ENCODE data around the gene ZBBX.
"Not testable (repeated sequence)": the region's sequence is repeated elsewhere in the genome, so short reads cannot be mapped to it uniquely, and the experiment has no call there.

The ZBBX gene, protein sequence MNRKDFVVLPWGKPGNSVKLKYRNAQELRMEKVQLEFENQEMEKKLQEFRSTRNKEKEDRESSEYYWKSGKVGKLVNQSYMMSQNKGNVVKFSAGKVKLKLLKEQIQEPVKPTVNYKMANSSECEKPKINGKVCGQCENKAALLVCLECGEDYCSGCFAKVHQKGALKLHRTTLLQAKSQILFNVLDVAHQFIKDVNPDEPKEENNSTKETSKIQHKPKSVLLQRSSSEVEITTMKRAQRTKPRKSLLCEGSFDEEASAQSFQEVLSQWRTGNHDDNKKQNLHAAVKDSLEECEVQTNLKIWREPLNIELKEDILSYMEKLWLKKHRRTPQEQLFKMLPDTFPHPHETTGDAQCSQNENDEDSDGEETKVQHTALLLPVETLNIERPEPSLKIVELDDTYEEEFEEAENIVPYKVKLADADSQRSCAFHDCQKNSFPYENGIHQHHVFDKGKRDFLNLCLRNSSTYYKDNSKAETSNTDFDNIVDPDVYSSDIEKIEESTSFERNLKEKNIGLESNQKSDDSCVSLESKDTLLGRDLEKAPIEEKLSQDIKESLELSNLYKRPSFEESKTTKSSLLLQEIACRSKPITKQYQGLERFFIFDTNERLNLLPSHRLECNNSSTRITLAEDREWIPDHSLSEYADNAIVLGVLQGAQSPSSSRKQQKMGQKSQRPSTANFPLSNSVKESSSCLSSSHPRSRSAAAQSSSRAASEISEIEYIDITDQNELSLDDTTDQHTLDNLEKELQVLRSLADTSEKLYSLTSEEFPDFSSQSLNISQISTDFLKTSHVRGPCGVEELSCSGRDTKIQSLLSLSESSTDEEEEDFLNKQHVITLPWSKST

DNA sequence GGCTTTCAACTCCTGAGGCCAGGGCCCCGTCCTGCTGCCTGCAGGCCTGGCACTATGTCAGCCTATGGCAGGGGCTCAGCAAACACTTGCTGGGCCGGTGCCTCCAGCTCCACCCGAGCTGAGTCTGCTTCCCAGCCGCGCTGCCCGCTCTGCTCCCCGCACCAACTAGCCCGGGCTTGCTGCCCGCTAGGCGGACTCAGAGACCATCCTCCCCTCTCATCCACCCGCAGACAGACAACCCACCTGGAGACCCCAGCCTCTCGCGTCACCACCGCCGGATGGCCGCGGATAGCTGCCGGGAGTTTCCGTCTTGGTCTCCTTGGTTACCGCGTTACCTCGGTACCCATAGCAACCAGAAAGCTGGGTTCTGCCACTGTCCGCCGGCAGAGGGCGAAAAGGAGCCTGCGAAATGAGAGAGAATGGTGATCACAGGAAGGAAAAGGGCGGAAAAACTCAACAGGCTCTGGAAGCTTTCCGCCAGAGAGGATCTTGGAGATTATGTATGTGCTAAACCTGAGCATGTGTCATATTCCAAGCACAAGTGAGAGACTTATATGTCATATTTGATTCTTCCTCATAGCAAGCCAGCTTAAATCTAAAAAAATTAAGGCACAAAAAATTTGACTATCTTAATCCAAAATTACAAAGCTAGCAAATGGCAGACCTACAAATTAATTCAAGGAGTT lies at the start of gene ZBBX:
Gene ZBBX, minus strand, starts transcription at position 294 of the 686 bp plus-strand sequence. CDS start 7,396 bp downstream, outside the sequence.
- DNase-seq, result peak; percentile 93

DNA sequence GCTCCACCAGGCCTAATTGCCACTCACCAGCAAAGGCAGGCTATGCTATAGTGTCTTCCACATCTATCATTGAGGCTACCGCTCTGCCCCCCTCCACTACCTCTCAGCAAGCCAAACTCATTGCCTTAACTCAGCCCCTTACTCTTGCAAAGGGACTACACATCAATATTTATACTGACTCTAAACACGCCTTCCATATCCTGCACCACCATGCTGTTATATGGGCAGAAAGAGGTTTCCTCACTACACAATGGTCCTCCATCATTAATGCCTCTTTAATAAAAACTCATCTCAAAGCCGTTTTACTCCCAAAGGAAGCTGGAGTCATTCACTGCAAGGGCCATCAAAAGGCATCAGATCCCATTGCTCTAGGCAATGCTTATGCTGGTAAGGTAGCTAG lies 46.9 kb upstream of the ZBBX start:
- DNase-seq, result not testable (repeated sequence)

GRCh38 chr3:167422396-167422795 lies 42.3 kb upstream of the ZBBX start:
- not testable (repeated sequence) for DNase-seq

DNA sequence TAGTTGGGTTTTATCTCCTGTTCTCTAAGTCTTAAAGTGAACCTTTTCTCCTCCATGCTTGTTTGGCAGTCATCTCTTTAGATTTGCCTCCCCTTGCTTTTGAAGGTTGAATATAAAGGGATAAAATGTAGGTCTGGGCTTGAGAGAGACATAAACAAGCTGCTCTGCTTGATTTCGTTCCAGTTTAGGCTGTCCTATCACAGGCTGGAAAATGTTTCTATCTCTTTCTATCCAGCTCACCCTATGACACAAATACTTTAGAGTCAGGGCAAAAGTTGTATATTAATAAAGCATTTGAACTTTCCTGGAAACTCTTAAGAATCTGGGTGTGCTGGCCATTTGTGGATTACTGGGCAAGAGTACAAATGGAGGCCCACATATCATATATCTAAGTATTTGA lies 29.5 kb upstream of the ZBBX start:
- no peak for DNase-seq

GRCh38 chr3:167406876-167407492 lies 26.9 kb upstream of the ZBBX start:
- peak; percentile 68 for DNase-seq

GRCh38 chr3:167397826-167398225 lies 17.7 kb upstream of the ZBBX start:
- DNase-seq, result no peak

DNA sequence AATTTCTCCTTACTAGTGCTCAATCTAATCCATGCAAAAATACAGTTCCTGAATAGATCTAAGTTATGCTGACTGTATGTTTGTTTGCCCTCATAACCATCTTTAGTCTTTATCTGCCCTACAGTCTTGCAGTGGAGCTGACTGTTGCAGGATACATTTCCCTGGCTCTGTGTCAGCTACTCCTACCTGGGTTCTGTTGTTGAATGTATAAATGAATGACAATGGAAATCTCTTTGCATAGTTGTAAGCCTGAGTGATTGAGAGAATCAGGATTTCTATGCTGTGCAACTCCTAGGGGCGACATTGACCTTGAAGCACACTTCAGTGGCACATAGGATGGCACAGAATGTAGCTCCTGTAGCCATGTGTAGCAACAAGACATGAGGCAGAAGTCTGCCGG lies 16.0 kb upstream of the ZBBX start:
- DNase-seq, result no peak

GRCh38 chr3:167394003-167394402 lies 13.9 kb upstream of the ZBBX start:
- no peak for DNase-seq

DNA sequence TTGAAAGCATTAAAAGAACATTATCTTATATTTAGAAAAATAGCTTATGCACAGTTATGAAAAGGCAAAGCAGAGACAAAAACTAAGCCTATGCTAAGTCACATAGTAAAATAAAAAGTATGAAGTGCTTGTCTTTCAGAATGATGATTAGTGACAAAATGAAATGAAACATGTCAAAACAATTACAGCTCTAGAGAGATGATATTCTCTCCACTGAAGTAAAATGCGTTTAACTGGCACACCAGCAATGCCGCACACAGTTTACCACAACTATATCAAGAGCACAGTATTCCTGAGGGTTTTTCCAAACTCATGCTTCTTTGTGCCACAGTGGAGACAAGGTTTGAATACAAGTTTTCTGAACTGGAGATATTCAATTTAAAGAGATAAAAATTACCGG lies 2.1 kb upstream of the ZBBX start:
- no peak for DNase-seq

DNA sequence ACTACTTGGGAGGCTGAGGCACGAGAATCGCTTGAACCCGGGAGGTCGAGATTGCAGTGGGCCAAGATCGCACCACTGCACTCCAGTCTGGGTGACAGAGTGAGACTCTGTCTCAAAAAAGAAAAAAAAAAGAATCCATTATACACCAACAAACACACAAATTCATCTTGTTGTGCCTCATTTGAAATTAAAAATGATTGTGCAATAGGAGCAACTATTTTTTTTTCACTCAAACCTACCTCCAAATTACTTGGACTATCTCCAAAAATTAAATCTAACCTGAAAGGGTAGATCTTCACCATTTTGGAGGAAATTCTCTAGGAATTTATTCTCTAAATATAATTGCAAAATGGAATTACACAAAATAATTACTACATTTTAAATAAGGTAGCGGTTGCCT lies 4.6 kb downstream of the ZBBX start:
- DNase-seq, result no peak

GRCh38 chr3:167372138-167372537 lies 8.0 kb downstream of the ZBBX start:
- no peak for DNase-seq

DNA sequence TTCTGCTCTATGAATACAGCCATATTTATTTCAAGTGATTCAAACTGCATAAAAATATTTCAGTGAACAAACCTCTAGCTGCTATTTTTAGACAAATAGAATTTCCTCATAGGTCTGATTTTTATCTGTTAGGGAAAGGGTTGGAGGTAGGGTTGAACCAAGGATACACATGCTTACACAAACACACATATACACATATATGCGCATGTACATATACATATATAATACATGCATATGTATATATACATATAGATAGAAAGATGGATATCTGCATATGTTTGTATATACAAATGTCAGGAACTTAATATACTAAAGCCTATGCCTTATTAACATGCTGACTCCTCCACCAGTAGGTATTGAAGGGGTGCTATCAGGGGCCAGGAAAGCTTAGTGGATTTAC lies 18.1 kb downstream of the ZBBX start:
- DNase-seq, result no peak

DNA sequence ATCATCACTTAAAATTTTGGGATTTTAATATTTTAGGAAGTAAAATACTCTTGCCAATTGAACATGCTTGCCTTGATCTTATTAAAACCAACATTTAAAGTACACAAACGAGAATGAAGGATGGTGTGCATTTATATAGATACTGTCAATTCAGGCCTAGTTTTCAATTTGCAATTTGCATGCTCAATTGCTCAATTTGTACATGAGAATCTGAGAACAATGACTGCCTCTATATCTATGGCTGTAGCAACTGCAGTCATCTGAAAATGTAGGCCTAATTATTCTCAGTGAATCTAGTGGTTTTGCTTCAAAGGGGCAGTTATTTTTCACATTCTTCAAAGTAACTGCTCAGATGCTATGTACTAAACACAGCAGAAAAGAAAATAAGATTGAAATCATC lies 18.8 kb downstream of the ZBBX start:
- no peak for DNase-seq

DNA sequence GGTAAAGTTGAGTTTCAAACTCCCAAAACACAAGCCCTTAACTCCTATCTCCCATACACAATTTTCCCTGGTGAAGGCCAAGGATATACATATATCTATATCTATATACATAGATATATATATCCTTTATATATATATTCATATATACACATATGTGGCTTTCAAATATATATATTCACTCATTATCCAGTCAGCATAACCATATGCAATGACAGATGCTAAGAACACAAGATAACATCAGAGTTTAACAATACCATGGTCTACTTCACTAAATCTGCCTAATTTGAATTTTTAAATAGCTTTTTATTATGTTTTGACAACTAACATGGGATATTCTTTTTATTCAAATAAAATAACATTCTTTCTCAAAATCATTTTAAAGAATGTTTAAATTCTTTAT lies 24.7 kb downstream of the ZBBX start:
- DNase-seq, result no peak

DNA sequence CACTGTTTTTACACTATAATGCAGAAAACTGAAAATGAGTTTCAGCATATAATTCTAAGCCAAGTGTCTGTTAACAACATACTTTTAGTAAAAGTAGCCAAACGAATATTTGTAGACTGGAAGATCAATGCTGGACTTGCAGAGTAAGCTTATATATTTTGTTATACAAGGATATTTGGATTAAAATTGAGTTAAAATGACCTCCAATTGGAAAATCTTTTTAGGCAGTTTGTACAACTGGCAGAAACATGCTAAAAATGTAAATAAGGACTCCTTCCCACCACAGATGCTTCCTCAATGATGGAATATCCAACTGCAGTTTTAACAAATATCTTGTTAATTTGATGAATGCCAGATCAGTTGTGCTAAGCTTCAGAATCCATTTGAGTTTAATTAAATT lies 25.3 kb downstream of the ZBBX start:
- no peak for DNase-seq

GRCh38 chr3:167350245-167350862 lies 29.7 kb downstream of the ZBBX start:
- no peak for DNase-seq

GRCh38 chr3:167346171-167346570 lies 33.9 kb downstream of the ZBBX start:
- DNase-seq, result no peak

GRCh38 chr3:167330993-167331785 lies 48.9 kb downstream of the ZBBX start:
- DNase-seq, result no peak

GRCh38 chr3:167323572-167323971 lies 56.5 kb downstream of the ZBBX start:
- no peak for DNase-seq

DNA sequence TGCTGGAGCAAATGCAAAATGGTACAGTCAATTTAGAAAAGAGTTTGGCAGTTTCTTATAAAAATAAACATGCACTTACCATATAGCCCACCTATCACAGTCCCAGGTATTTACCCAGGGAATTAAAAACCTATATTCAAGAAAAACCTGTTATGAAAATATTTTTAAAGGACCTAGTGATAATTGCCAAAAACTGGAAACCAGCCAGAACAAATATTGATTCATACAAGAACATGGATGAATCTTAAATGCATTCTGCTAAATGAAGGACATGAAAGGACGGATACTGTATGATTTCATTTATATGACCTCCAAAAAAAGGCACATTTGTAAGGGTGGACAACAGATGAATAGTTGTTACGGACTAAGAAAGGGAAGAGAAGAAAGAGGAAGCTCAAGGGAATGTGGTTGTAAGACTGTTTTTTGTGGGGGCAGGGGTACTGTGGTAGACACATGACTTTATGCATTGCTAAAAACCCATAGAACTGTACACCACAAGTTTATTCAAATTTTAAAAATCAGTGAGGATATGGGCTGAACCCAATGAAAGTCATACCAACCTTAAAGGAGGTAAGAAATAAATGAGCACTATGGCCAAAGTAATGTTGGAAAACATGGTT lies 61.0 kb downstream of the ZBBX start:
- no peak for DNase-seq

DNA sequence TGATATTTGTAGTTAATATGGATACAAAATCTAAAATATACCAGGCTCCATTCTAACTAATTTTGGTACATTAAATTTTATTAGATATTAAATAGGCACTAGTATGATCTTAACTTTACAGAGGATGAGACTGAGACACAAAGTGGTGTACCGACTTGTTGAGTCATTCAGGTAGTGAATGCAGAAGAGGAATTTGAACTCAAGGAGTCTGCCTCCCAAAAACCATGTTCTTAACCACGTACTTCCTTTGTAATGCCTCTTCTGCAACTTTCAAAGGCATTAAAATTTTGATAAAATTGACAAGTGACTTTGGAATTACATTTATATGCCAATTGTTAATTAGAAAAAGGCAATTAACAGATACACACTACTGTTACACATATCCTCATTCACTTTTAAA lies 61.8 kb downstream of the ZBBX start:
- no peak for DNase-seq

Measured in femur (tissue), 1 donor.